Hindlimb muscle (tissue), 1 donor: ENCODE data around the gene TXNDC11. TPM values are rescaled to one million over a fixed set of nuclear protein-coding genes. Genes with fewer than 3 reads are reported as not detected.
A peak's percentile ranks its signal among the peaks of the same experiment; 100 is the strongest.

Experiments used
- DNase-seq: peaks from one replicate; pipeline ENCODE4 v3.0.0-alpha.2; 2013
- polyA plus RNA-seq: library from polyadenylated mRNA; unstranded; fragments of 120-200 nt; gene quantifications from one replicate; pipeline ENCODE4 v1.2.1, GENCODE V29; 2013; ENCODE audit not compliant: insufficient read length

The TXNDC11 gene
- polyA plus RNA-seq, 1 donor, result 22.3 TPM

DNA sequence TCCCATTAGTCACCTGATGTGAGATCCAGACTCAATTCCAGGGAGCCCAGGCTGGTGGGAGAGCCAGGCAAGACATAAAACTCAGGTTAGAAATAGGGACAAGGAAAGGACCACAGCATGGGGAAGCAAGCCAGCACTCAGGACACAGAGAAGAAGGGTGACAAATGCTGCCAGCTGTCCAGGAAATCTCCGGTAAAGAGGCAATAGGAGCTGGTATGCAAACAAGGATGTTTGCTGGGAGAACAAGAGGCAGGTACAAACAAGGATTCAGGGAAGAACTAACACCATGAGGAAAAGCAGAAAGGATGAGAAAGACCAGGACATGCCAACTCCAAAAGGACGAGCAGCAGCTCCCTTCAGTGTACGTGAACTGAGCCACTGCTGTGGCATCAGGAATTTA is 10.2 kb upstream of the TXNDC11 start:
- DNase-seq, result no peak

DNA sequence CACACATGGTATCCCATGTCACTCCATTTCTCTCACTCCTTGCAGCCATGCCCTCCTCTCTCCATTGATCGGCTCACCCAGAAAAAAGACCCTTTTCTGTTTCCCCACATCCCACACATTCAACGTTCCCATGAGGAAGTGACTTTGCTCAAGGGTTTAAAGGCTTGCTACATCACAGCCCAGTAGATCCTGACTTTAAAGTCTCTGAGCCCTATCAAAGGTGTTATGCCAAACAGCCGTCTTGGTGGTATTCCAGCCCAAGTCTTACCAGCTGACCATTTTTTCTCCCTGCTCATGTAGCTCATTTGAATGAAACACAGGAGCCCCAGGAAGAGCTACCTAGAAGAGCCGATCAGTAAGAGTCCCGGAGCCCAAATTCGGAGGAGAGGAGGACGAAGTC is 7.4 kb upstream of the TXNDC11 start:
- no peak for DNase-seq

GRCh38 chr16:11748404-11749254 is 6.0 kb upstream of the TXNDC11 start:
- no peak for DNase-seq

GRCh38 chr16:11747949-11748403 is 5.3 kb upstream of the TXNDC11 start:
- no peak for DNase-seq

GRCh38 chr16:11744075-11744470 is 1.4 kb upstream of the TXNDC11 start:
- no peak for DNase-seq

DNA sequence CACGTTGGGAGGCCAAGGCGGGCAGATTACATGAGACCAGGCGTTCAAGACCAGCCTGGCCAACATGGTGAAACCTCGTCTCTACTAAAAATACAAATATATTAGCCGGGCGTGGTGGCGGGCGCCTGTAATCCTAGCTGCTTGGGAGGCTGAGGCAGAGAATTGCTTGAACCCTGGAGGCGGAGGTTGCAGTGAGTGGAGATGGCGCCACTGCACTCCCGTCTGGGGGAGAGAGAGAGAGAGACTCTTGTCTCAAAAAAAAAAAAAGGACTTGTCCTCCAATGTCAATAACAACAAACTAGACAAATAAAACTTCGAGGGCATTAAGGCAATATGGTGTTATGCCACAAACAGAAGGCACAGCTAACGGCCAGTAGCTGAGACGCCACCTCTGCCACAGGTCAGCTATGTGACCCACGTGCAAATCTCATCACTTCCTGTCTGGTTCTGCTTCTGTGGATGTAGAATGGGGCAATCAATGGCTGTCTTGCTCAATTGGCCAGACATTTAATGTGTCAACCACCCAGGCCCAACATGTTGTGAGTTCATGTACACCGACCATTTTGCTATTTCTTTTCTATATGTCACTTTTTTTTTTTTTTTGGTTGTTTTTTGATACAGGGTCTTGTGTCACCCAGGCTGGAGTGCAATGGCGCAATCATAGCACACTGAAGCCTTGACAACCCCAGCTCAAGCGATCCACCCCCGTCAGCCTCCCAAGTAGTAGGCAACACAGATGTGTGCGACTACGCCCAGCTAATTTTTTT is 834 bp upstream of the TXNDC11 start:
- peak; percentile 15 for DNase-seq

DNA sequence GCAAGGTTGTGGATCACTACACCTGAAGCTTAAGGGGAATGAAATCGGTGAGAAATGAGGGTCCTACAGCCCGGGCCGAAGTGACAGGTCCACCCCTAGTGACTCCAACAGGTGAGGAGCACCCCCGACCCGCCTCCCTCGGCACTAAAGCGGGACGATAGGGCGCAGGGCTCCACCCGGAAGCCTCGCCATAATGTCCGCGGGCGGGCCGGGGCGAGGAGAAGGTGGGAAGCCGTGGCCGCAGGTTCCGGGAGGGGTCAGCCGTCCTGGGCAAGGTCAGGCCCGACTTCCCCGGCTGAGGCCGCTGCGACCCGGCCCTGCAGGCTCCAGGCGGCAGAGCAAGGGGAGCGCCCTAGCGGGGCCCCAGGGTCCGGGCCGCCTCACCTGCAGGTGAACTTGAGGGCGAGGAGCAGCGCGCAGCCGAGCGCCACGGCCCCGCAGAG is 543 bp downstream of the TXNDC11 start:
- peak; percentile 30 for DNase-seq

- no peak for DNase-seq
Observed at GRCh38 chr16:11740567-11740966, 2.1 kb downstream of the TXNDC11 start.

- no peak for DNase-seq
Observed at GRCh38 chr16:11738742-11739544, 3.7 kb downstream of the TXNDC11 start.

- no peak for DNase-seq
Observed at GRCh38 chr16:11737713-11738112, 4.9 kb downstream of the TXNDC11 start.

- no peak for DNase-seq
Observed at GRCh38 chr16:11736903-11737302, 5.8 kb downstream of the TXNDC11 start.

DNA sequence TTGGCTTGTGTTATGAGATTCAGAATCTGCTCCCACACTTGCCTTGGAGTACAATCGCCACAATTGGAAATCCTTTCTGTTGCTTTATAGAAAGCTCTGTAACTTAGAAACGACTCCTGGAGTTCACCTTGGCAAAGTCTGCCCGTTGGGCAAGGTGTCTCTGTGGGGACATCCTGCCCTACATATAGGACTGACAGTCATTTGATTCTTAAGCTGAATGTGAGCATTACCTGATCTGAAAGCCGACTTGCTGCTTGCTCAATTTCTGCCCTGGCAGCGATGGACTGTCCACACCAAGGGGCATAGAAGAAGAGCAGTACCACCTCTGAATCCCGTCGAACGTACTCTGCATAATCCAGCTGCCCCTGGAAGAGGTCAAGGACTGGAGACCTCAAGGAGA is 6.9 kb downstream of the TXNDC11 start:
- no peak for DNase-seq

- DNase-seq, result no peak
Observed at GRCh38 chr16:11734653-11735043, 8.0 kb downstream of the TXNDC11 start.

DNA sequence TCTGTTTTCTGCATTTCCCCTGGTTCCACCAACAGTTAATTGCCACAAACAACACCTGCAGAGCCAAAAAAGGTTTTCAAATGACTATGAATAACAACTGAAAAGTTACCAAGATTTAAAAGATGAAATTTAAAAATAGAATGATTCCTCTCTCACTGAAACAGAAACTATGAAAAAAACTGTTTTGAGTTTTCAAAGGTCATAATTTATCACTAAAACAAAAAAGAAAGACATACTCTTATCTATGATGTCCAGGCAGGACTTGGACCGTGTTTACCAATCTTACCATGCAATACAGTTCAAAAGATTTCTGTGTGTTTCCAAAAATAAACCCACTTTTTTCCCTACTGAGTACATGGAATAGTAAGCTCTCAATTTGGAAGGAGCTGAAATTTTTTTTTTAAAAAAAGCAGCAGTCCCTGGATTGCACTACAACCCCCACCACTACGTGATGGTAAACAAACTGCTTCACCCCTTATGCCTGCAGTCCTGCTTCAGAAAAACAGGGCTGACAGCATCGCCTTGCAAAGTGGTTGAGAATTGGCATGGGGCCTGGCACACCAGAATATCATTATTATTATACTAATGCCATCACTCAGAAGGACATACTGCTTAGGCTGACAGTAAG is 8.5 kb downstream of the TXNDC11 start:
- no peak for DNase-seq

- no peak for DNase-seq
Observed at GRCh38 chr16:11731222-11731621, 11.4 kb downstream of the TXNDC11 start.

DNA sequence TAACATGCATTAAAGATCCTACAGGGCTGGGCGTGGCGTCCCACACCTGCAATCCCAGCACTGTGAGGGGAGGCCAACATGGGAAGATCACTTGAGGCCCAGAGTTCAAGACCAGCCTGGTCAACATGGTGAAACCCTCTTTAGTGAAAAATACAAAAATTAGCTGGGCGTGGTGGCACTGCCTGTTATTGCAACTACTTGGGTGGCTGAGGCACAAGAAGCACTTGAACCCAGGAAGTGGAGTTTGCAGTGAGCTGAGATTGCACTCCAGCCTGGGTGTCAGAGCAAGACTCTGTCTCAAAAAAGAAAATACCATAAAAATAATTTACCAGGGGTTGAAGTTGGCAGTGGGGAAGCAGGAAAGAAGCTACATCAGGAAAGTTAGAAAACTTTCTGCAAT is 12.9 kb downstream of the TXNDC11 start:
- no peak for DNase-seq

DNA sequence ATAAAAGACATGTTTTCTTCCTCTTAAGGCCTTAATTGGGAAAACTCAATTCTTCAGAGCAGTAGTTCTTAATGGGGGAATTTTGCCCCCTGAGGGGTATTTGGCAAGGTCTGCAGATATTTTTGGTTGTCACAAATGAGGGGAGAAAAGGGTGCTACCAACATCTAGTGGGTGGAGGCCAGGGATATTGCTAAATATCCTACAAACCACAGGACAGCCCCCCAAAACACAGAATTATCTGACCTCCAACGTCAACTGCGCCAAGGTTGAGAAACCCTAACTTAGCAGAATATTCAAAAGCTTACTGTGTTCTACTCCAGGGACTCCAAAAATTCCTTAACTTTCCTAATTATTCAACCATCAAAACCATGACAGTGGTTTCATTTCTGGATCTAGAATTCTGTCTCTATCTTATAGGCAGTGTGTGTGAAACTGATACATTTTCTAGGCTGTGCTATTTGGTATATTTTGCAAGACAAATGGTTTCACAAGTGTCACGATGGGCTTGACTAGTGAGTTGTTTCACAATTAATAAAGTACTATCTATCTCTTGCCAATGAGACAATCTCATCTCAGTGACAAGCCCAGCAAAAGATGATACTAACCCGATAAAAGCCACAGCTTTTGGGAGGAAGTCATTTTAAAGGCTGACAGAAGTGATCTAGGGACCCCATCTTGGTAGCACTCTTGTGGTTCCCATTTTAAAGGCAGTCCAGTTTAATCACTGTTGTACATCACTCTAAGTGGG is 14.7 kb downstream of the TXNDC11 start:
- no peak for DNase-seq

- DNase-seq, result no peak
Observed at GRCh38 chr16:11726008-11726407, 16.6 kb downstream of the TXNDC11 start.

GRCh38 chr16:11725457-11725856 is 17.2 kb downstream of the TXNDC11 start:
- no peak for DNase-seq

DNA sequence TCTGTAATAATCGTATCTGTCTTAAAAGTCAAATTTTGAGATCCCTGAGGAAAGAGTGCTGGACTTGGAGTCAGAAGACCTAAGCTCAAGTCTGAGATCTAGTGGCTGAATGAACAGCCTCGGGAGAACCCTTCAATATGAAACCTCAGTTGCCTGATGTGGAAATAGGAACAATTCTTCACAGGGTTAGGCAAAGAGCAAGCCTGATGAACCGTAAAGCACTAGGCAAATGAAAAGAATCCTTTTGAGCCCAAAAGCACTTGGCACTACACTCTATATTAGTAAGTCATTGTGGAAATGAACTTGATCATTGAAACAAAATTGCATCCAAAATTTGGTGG is 20.2 kb downstream of the TXNDC11 start:
- no peak for DNase-seq

GRCh38 chr16:11721781-11722467 is 20.7 kb downstream of the TXNDC11 start:
- no peak for DNase-seq
